ENCODE measurements around the gene ACP5. TPM values are rescaled to one million over a fixed set of nuclear protein-coding genes. Genes with fewer than 3 reads are reported as not detected.

Gene ACP5
- total and polyA plus RNA-seq, 4 donors: 0.70 to 8.0 (median 2.9) TPM

DNA sequence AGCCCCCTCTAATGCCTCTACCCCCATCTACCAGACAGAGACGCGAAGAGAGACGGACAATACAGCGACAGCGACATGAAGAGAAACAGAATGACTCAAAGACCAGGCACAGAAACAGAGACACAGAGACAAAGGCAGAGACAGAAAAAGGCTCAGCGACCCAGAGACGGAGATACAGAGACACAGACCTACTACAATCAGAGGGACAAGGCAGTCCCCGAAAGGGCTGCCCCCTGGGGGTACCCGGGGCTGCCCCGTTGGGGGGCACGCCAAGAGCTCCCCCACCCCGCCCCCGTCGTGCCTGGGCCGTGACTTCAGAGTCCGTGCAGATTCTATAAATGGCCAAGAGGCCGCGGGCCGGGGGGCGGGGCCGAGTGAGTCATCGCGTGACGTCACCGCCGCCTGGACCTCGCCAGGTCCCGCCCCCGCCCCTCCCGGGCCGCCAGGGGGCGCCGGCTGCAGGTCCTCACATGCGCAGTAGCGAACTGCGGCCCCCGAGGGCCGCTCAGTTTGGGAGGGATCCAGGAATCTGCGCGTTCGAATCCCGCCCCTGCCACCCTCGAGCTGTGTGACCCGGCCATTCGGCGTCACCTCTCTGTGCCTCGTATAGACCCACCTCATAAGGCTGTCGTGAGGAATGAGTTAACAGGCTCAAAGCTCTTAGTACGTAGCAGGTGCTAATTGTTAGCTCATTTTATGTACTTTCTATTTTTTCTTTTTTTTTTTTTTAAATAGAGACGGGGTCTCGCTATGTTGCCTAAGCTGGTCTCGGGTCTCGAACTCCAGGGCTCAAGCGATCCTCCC is 41.5 kb downstream of the ACP5 start:
- Histone ChIP-seq H3K36me3 (ENCODE audit: control insufficient read depth, insufficient read depth, low read length) (no peaks in the 10 kb centered on the region), H3K4me3 (ENCODE audit: low read depth, low read length) (peak overlapping the region; percentile 50), H3K27ac (ENCODE audit: low read depth, low read length) (peak overlapping the region; percentile 73), H3K9me3 (ENCODE audit: control insufficient read depth, insufficient read depth, low read length) (no peaks in the 10 kb centered on the region), H3K4me1 (ENCODE audit: control insufficient read depth, insufficient read depth, low read length) (peaks cover 22% of the 10 kb centered on the region), H3K27me3 (ENCODE audit: control insufficient read depth, insufficient read depth, low read length) (peaks cover 23% of the 10 kb centered on the region)
- peak; percentile 26 to 92 (median 70) for DNase-seq (ENCODE audit: low read depth in 4 of 6, low spot score in 6 of 6)
- 6% methylated on average over 44 of the region's 54 CpGs for WGBS (ENCODE audit: insufficient coverage)

DNA sequence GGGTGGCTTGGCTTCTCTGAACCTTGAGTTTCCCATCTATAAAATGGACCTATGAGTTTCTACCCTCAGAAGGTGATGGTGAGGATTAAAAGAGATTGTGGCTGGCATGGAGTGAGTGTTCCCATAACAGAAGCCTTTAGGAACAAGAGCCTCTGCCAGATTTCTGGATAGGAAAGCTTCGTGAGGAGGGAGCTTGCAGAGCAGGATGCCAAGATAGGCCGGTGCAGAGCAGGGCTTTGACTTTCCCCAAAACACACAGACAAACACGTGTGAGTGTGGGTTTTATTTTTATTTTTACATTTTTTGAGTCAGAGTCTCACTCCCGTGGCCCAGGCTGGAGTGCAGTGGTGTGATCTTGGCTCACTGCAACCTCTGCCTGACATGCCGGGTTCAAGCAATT is 42.5 kb downstream of the ACP5 start:
- H3K27ac ChIP-seq (ENCODE audit: low read depth, low read length): no peak overlapping the region
- peaks cover 25% of the 10 kb centered on the region for H3K4me1 ChIP-seq (ENCODE audit: control insufficient read depth, insufficient read depth, low read length)
- H3K27me3 ChIP-seq (ENCODE audit: control insufficient read depth, insufficient read depth, low read length): peaks cover 18% of the 10 kb centered on the region
- no peak for DNase-seq (ENCODE audit: low read depth in 4 of 6, low spot score in 6 of 6)
- WGBS (ENCODE audit: insufficient coverage): 100% methylated on average over 1 of the region's 5 CpGs
- no peak overlapping the region for H3K4me3 ChIP-seq (ENCODE audit: low read depth, low read length)
- no peaks in the 10 kb centered on the region for H3K9me3 ChIP-seq (ENCODE audit: control insufficient read depth, insufficient read depth, low read length)
- no peaks in the 10 kb centered on the region for H3K36me3 ChIP-seq (ENCODE audit: control insufficient read depth, insufficient read depth, low read length)

DNA sequence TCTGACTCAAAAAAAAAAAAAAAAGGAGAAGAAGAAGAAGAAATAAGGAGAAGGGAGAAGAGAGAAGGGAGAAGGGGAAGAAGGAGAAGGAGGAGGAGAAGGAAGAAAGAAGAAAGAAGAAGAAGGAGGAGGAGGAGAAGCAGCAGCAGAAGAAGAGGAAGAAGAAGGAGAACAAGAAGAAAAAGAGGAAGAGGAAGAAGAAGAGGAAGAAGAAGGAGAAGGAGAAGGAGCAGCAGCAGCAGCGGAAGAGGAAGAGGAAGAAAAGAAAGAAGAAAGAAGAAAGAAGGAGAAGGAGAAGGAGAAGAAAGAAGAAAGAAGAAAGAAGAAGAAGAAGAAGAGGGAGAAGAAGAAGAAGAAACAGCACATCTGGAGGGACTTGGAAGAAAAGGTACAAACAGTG is 42.9 kb downstream of the ACP5 start:
- Histone ChIP-seq H3K9me3 (ENCODE audit: control insufficient read depth, insufficient read depth, low read length) (no peaks in the 10 kb centered on the region), H3K4me1 (ENCODE audit: control insufficient read depth, insufficient read depth, low read length) (peaks cover 24% of the 10 kb centered on the region), H3K36me3 (ENCODE audit: control insufficient read depth, insufficient read depth, low read length) (no peaks in the 10 kb centered on the region), H3K27me3 (ENCODE audit: control insufficient read depth, insufficient read depth, low read length) (peaks cover 14% of the 10 kb centered on the region), H3K27ac (ENCODE audit: low read depth, low read length) (no peak overlapping the region), H3K4me3 (ENCODE audit: low read depth, low read length) (no peak overlapping the region)
- no peak for DNase-seq (ENCODE audit: low read depth in 4 of 6, low spot score in 6 of 6)
- WGBS (ENCODE audit: insufficient coverage): 100% methylated on average over 1 of the region's 1 CpG

DNA sequence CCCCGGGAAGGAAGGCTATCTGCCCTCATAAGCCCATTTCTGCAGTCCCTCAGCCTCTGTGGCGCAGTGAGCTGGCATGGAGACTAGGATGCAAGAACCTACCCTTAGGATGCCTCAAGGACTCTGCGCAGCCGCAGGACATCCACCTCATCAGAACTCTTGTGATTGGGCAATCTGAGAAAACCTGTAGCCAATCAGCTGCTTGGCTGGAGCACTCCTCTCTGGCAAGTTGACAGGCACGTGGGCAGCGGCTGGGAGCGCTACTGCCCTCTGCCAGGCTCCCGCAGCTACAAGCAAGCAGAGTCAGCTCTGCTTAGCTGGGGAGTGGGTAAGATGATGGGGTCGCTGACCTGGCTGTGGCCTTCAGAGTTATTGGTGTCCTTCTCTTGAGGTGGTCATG is 47.0 kb downstream of the ACP5 start:
- H3K27me3 ChIP-seq (ENCODE audit: control insufficient read depth, insufficient read depth, low read length): no peaks in the 10 kb centered on the region
- no peaks in the 10 kb centered on the region for H3K9me3 ChIP-seq (ENCODE audit: control insufficient read depth, insufficient read depth, low read length)
- H3K36me3 ChIP-seq (ENCODE audit: control insufficient read depth, insufficient read depth, low read length): peaks cover 8% of the 10 kb centered on the region
- no peak overlapping the region for H3K4me3 ChIP-seq (ENCODE audit: low read depth, low read length)
- peaks cover 23% of the 10 kb centered on the region for H3K4me1 ChIP-seq (ENCODE audit: control insufficient read depth, insufficient read depth, low read length)
- WGBS (ENCODE audit: insufficient coverage): 16% methylated on average over 8 of the region's 9 CpGs
- no peak overlapping the region for H3K27ac ChIP-seq (ENCODE audit: low read depth, low read length)
- DNase-seq (ENCODE audit: low read depth in 4 of 6, low spot score in 6 of 6): peak; percentile 56 to 97 (median 80)

DNA sequence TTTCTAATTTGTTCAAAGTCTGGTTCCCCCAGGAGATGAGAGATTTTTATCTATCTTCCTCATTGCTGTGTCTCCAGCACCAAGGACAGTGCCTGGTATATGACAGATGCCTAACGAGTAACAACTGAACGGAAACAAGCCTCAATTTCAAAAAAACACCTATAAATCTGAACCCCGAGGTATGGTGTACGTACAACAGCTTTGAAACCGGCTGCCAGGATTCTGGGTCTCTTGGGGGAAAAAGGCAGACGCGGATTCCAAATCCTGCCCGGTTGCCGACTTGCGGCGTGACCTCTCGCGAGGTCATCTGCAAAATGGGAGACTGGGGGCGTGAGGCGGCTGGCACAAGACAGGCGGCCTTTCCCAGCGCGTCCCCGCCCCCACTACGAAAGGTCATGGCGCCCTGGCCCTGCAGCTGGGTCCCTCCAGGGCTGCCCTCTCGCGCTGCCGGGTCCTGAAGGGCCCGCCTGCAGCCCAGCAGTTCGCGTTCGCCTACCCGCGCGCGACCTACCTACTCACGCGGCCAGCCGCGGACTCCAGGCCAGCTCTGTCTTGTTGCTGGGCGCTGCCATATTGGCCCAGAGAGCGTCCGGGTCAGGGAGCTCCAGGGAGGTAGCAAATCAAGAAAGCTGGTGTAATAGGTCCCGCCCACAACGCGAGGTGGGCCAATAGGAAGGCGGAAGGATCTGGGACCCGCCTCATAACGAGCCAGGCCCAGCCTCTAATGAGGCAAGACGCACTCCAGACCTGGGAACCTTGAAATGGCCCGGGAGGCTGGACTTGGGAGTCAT is 48.7 kb downstream of the ACP5 start, which contains the start of gene ECSIT:
Gene ECSIT (minus strand): TSS at position 584 of the 791 bp plus-strand sequence. CDS start 9,964 bp downstream, outside the sequence.
- peak; percentile 91 to 99 (median 97) for DNase-seq (ENCODE audit: low read depth in 4 of 6, low spot score in 6 of 6)
- H3K9me3 ChIP-seq (ENCODE audit: control insufficient read depth, insufficient read depth, low read length): no peaks in the 10 kb centered on the region
- H3K4me3 ChIP-seq (ENCODE audit: low read depth, low read length): peak within 1 kb of the TSS; percentile 89
- WGBS (ENCODE audit: insufficient coverage): under 1% methylated on average over 46 of the region's 47 CpGs
- H3K27ac ChIP-seq (ENCODE audit: low read depth, low read length): peak within 1 kb of the TSS; percentile 92
- no peaks in the 10 kb centered on the region for H3K27me3 ChIP-seq (ENCODE audit: control insufficient read depth, insufficient read depth, low read length)
- H3K4me1 ChIP-seq (ENCODE audit: control insufficient read depth, insufficient read depth, low read length): peaks cover 23% of the 10 kb centered on the region
- H3K36me3 ChIP-seq (ENCODE audit: control insufficient read depth, insufficient read depth, low read length): peaks cover 18% of the 10 kb centered on the region

Other genes with a start within 250 kb of the ACP5 start
- gene RAB3D, start 238.0 kb downstream of the ACP5 start, total RNA-seq: 10 to 100 TPM; 14.2 to 27.0 TPM
- gene RAB3D, start 238.0 kb downstream of the ACP5 start, polyA plus RNA-seq (ENCODE audit: insufficient read length in 2 of 2): 10 to 100 TPM; 13.2 to 17.5 TPM
- gene TMEM205, start 231.4 kb downstream of the ACP5 start, total RNA-seq: 100 to 1,000 TPM in 1 of 2 donors, 10 to 100 TPM in 1; 59.3 to 161 TPM
- 100 to 1,000 TPM; 120 to 125 TPM for gene TMEM205, start 231.4 kb downstream of the ACP5 start, polyA plus RNA-seq (ENCODE audit: insufficient read length in 2 of 2)
- 10 to 100 TPM; 14.9 to 37.6 TPM for gene CCDC159, start 231.1 kb downstream of the ACP5 start, total RNA-seq
- 10 to 100 TPM; 40.4 to 52.2 TPM for gene CCDC159, start 231.1 kb downstream of the ACP5 start, polyA plus RNA-seq (ENCODE audit: insufficient read length in 2 of 2)
- 10 to 100 TPM; 30.4 to 30.7 TPM for gene PLPPR2, start 222.2 kb downstream of the ACP5 start, total RNA-seq
- gene PLPPR2, start 222.2 kb downstream of the ACP5 start, polyA plus RNA-seq (ENCODE audit: insufficient read length in 2 of 2): 100 to 1,000 TPM; 183 to 215 TPM
- 1 to 10 TPM in 1 of 2 donors, under 1 TPM in 1; 0.50 to 2.6 TPM for gene SWSAP1, start 203.0 kb downstream of the ACP5 start, total RNA-seq
- 1 to 10 TPM; 2.3 to 2.5 TPM for gene SWSAP1, start 203.0 kb downstream of the ACP5 start, polyA plus RNA-seq (ENCODE audit: insufficient read length in 2 of 2)
- 1 to 10 TPM; 4.0 to 6.3 TPM for gene EPOR, start 193.3 kb downstream of the ACP5 start, total RNA-seq
- 1 to 10 TPM; 5.9 to 8.0 TPM for gene EPOR, start 193.3 kb downstream of the ACP5 start, polyA plus RNA-seq (ENCODE audit: insufficient read length in 2 of 2)
- 1 to 10 TPM; 1.5 to 4.7 TPM for gene RGL3, start 158.3 kb downstream of the ACP5 start, total RNA-seq
- 1 to 10 TPM; 8.0 to 9.9 TPM for gene RGL3, start 158.3 kb downstream of the ACP5 start, polyA plus RNA-seq (ENCODE audit: insufficient read length in 2 of 2)
- gene ODAD3, start 142.5 kb downstream of the ACP5 start, total RNA-seq: 1 to 10 TPM in 1 of 2 donors, under 1 TPM in 1; 0.79 to 5.3 TPM
- 1 to 10 TPM; 5.2 to 7.1 TPM for gene ODAD3, start 142.5 kb downstream of the ACP5 start, polyA plus RNA-seq (ENCODE audit: insufficient read length in 2 of 2)
- 100 to 1,000 TPM in 1 of 2 donors, 10 to 100 TPM in 1; 55.9 to 132 TPM for gene PRKCSH, start 142.0 kb downstream of the ACP5 start, total RNA-seq
- 100 to 1,000 TPM; 226 to 290 TPM for gene PRKCSH, start 142.0 kb downstream of the ACP5 start, polyA plus RNA-seq (ENCODE audit: insufficient read length in 2 of 2)
- gene ELAVL3, start 96.6 kb downstream of the ACP5 start, total RNA-seq: 10 to 100 TPM; 25.8 to 69.0 TPM
- gene ELAVL3, start 96.6 kb downstream of the ACP5 start, polyA plus RNA-seq (ENCODE audit: insufficient read length in 2 of 2): 100 to 1,000 TPM; 147 to 153 TPM
- 10 to 100 TPM in 1 of 2 donors, 1 to 10 TPM in 1; 5.8 to 10.9 TPM for gene ZNF653, start 71.8 kb downstream of the ACP5 start, total RNA-seq
- gene ZNF653, start 71.8 kb downstream of the ACP5 start, polyA plus RNA-seq (ENCODE audit: insufficient read length in 2 of 2): 10 to 100 TPM; 21.0 to 21.4 TPM
- 10 to 100 TPM; 31.1 to 42.8 TPM for gene ECSIT, start 48.5 kb downstream of the ACP5 start, total RNA-seq
- gene ECSIT, start 48.5 kb downstream of the ACP5 start, polyA plus RNA-seq (ENCODE audit: insufficient read length in 2 of 2): 10 to 100 TPM; 71.0 to 77.8 TPM
- gene CNN1, start 38.8 kb downstream of the ACP5 start, total RNA-seq: 10 to 100 TPM in 1 of 2 donors, 1 to 10 TPM in 1; 3.7 to 11.2 TPM
- 1 to 10 TPM; 3.6 to 4.2 TPM for gene CNN1, start 38.8 kb downstream of the ACP5 start, polyA plus RNA-seq (ENCODE audit: insufficient read length in 2 of 2)
- gene ELOF1, start 18.4 kb downstream of the ACP5 start, total RNA-seq: 10 to 100 TPM; 18.3 to 59.7 TPM
- gene ELOF1, start 18.4 kb downstream of the ACP5 start, polyA plus RNA-seq (ENCODE audit: insufficient read length in 2 of 2): 10 to 100 TPM; 75.0 to 79.8 TPM
- 10 to 100 TPM; 43.2 to 43.3 TPM for gene ZNF627, start 19.8 kb upstream of the ACP5 start, total RNA-seq
- gene ZNF627, start 19.8 kb upstream of the ACP5 start, polyA plus RNA-seq (ENCODE audit: insufficient read length in 2 of 2): 10 to 100 TPM; 30.2 to 32.5 TPM
- 10 to 100 TPM; 16.0 to 26.1 TPM for gene ZNF823, start 161.3 kb upstream of the ACP5 start, total RNA-seq
- 1 to 10 TPM; 4.8 to 5.5 TPM for gene ZNF823, start 161.3 kb upstream of the ACP5 start, polyA plus RNA-seq (ENCODE audit: insufficient read length in 2 of 2)
- gene ZNF441, start 189.4 kb upstream of the ACP5 start, total RNA-seq: 10 to 100 TPM; 23.4 to 38.5 TPM
- 10 to 100 TPM; 10.7 to 13.0 TPM for gene ZNF441, start 189.4 kb upstream of the ACP5 start, polyA plus RNA-seq (ENCODE audit: insufficient read length in 2 of 2)
- gene ZNF491, start 220.9 kb upstream of the ACP5 start, total RNA-seq: 10 to 100 TPM in 1 of 2 donors, 1 to 10 TPM in 1; 8.7 to 13.9 TPM
- gene ZNF491, start 220.9 kb upstream of the ACP5 start, polyA plus RNA-seq (ENCODE audit: insufficient read length in 2 of 2): 1 to 10 TPM; 7.3 to 9.6 TPM
- 10 to 100 TPM; 20.6 to 21.0 TPM for gene ZNF440, start 236.6 kb upstream of the ACP5 start, total RNA-seq
- gene ZNF440, start 236.6 kb upstream of the ACP5 start, polyA plus RNA-seq (ENCODE audit: insufficient read length in 2 of 2): 10 to 100 TPM; 13.1 to 22.6 TPM